GM19239 (cell line): ENCODE measurements around the gene RUNX1.
"Not testable (repeated sequence)": the region's sequence is repeated elsewhere in the genome, so short reads cannot be mapped to it uniquely, and the experiment has no call there.

Source experiments
- DNase-seq: peaks from one replicate; pipeline ENCODE4 v3.0.0; 2011; ENCODE audit warnings: low spot score; ENCODE audit not compliant: insufficient read length
- FAIRE-seq: peaks from 2 replicates; lab custom pipeline; 2011; peaks lifted over from hg19 to GRCh38; lab: Jason Lieb, UNC

The RUNX1 gene

DNA sequence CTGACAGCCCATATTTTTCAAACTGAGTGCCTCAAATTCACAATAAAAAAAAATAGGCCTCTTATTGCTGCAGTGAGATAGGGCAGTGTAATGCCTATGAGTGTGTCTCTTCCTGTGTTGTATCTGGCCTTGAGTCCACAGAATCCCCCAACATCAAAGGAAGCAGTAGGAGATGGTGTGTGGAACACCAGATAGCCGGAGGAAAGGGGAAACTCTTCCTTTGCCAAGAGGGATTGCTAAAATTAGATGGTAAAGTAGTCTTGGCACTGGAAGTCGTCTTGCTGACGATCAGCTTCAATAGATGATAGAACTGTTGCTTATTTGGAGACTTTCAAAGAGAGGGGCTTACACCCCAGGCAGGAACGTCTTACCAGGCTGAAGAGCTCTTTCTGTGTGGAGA lies 51.8 kb downstream of the RUNX1 start:
- FAIRE-seq, result no peak
- no peak for DNase-seq

DNA sequence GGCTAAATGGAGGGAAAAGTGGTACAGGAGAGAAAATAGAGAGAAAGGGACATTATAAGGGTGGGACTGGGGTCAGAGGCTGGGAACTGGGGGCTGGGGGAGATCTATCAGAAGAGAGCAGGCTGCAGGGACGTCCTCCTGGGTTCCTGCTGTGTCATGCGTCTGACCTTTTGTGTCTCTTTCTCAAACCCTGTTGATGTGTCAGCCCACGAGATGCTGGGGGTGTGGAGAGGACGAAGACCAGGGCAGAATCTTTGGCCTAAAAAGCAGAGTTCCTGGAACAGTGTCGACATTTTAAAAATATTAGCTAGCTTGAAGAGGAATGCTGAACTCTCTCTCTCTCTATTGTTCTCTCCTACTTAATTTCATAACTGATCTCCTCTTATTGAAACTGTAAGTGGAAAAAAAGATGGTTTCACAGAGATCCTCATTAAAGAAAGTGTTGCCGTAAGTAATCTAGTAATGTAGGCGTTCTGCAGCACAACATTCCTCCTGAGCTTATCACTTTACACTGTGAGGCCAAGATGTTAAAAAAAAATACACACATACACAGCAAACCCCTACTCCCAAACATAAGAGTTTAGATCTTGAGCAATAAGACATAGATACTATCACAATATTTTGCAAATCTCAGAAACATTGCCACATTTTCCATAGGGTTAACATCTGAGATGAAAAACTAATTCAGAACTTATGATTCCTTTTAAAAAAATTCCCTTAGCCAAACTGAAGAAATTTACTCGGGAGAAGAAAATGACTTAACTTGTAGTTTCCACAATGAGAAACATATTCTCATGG lies 52.6 kb downstream of the RUNX1 start:
- DNase-seq (no peak), FAIRE-seq (no peak)

DNA sequence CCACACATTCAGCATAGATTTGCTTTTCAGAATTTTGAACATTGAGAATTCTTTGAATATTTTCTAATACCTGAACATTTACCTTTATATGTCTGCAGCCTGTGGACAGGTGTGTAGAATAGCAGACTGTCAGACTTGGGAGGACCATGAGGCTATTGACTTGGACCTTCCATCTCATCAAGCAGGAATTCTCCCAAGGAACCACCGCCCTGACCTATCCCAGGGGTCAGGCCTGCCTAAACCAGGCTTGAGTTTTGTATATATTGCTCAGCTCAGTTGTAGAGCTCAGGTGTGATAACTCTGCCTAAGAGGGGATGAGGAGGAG lies 53.2 kb downstream of the RUNX1 start:
- FAIRE-seq (no peak), DNase-seq (no peak)

DNA sequence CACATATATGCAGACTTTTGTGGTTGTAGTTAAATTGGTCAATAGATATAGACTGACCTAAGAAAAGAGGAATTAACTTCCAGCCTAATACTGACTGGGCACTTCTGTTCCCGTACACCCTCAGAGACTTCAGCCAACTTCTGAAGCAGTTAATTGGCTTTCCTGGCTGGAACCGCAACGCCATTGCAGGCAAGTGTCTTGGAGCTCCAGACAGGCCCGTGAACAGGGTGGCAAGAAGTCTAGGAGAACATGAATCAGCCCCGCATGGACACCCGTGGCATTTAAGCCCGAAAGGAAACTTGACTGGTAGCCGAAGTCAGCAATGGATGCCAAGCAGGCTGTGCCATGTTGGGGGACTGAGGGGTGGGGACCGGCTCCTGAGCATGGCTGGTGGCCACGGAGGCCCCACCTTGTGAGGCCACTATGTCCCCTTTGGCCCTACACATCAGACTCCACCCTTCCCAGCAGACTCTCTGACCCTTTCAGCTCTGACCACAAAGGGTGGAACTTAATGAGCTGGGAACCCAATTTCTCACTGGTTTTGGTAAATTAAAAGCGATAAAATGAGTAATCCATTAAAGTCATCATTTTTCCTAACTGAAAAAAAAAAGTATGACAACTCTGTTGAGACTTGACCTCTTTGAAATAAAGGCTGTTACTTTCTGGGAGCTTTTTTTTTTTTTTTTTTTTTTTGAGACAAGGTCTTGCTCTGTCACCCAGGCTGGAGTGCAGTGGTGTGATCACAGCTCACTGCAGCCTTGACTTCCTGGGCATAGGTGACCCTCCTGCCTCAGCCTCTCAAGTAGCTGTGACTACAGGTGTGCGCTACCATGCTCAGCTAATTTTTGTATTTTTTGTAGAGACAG lies 54.1 kb downstream of the RUNX1 start:
- DNase-seq (no peak), FAIRE-seq (no peak)

DNA sequence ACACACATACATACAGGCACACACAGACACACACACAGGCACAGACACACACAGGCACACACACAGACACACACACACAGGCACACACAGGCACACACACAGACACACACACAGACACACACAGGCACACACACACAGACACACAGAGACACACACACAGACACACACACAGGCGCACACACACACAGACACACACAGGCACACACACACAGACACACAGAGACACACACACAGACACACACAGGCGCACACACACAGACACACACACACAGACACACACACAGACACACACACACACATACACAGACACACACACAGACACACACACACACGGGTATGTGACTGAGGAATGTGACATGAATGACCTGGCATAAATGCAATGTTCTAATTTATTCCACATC lies 55.6 kb downstream of the RUNX1 start:
- DNase-seq, FAIRE-seq: not testable (repeated sequence)

DNA sequence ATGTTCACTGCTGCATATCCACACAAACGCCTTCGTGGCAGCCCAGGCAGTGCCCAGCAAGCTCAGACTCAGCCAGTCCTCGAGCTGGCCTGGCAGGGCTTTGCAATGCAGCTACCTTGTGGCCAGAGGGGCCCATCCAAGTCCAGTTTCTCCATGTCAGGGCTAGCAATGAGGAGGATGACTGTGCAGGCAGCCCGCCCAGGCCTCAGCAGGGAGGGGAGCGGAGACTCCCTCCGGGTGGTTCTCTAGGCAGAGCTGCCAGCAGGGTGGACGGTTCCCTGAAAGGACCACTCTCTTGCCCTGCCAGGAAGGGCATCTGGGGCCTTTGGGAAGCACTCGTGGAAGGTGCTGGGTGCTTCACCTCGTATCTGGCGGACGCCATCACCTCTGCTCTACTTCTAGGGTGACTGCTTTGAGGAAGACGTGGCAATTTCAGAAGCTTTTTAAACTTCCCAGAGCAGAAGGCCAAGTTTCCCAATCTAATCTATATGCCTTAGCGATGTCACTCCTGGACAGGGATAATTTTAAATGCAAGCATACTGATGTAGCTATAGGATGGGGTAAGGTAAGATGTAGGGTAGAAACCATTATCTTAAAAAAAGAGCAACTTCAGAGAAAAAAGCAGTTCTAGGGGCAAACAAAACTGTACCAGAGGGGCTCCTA lies 56.2 kb downstream of the RUNX1 start:
- DNase-seq, result no peak
- no peak for FAIRE-seq

DNA sequence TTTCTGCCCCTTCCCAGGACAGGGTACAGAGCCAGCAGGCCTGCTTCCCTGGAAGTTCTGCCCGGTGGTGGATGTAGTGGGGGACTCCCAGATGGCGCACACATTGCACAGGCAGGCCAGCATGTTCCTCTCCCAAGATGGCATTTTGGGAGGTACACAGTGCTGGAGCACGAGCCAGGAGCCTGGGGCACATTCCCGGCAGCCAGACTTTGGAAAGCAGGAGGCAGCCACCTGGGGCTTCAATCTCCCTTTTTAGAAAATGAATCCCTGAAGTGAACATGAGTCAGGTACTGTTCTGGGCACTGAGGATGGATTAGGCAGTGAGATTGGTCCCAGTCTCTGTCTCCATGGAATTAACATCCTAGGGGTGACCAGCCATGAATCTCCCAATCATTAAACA lies 56.9 kb downstream of the RUNX1 start:
- no peak for DNase-seq
- FAIRE-seq, result no peak

DNA sequence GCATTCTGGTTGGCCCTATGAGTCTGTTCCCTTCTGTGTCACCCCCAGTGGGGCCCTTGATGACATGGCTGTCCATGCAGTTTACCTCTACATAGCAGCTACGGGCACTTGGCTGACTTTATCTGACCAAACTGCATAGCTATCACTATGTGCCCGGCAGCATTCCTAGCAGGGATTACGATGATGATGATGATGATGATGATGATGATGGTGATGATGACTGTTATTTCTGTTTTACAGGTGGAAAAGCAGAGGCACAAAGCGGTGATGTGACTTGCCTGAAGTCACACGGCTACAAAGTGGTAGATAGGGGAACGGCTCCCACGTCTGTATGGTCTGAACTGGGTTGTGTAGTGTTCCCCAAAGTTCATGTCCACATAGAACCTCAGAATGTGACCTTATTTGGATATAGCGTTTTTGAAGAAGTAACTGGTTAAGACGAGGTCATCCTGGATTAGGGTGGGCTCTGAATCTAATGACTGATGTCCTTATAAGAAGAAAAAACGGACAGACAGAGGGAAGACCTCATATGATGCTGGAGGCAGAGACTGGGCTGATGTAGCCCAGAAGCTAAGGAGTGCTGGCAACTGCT lies 57.6 kb downstream of the RUNX1 start:
- FAIRE-seq (no peak), DNase-seq (no peak)

DNA sequence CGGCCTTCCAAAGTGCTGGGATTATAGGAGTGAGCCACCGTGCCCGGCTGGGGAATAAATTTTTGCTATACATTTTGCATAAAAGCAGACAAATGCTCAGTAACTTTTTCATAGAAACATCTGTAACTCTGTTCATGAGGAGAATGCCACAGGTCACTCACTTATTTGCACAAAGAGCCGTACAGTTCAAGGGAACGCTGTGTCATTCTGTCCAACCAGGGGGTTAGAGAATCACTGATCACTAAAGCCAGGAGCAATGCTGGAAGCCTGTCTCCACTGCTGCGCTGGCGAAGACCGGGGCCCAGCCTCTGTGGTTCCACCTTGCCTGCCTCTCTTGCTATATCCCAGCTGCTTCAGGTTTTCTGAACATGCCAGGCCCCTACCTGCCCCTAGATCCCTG lies 58.3 kb downstream of the RUNX1 start:
- FAIRE-seq (no peak), DNase-seq (no peak)

DNA sequence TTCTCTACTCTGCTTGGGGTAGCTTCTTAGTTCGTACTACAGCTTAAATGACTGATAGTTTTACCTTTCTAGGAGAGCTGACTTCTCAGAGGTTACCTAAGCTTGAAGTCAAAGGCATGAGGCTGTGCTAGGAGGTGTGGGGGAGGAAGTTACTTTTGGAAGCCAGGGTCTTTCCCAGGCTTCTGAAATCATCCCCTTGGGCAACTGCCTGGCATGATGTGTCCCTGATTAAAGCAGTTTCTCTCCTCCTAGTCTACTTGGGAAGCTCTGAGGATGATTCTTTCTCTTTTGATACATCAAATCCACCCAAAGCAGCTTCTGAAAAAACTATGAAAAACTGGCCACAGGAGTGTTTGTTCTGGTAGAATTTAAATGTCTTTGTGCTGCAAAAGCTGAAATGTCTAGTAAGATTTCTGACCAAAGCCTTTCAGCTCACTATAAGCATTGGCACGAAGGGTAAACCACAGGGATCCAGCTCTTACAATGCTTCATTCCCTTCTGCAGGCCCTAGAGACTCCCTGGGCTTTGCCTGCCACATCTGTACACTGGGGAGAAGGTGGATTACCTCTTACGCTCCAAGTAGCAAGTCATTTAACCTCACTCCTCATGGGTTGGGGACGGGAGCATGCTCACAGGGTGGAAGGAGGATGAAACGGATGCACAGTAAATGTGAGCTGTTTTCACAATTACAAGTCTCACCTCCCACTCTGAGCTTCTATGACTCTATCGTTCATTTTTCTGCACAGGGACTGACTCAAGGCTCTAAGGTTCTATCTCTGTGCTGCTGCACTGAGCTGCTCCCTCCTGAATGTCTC lies 59.6 kb downstream of the RUNX1 start:
- no peak for FAIRE-seq
- no peak for DNase-seq

DNA sequence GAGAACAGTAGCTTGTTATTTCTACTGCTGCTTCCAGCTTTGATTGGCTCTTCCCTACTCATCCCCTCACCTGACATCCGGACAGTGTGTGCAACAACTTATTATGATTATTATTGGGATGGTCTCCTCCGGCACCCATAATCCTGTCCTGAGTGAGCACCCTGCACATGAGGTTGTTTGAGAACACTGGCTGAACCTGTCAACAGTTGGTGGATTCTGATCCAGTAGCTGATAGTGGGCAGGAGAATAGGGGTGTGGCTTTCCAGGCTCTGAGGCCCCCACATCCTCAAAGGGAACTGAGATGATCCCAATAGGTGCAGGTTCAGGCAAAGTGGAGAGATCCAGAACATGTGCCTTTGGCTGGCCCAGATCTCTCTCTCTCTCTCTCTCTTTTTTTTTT lies 60.5 kb downstream of the RUNX1 start:
- no peak for DNase-seq
- no peak for FAIRE-seq

DNA sequence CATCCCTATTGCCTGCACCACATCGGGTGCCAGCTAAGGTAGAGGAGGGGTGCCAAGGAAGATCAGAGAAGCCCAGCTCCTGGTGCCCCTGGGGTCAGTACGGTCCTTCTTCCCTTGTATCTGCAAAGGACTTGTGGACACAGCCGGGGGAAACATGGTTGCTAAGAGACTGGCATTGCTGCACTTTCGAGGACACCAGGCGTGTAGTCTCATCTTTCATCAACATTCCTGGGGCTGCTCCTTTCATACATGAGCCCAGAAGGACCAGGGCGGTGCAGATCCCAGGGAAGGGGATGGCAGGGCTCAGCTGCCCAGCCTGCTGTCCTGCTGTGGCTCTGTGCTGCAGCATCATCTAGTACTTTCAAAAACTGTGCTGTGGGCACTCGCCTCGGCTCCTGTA lies 61.0 kb downstream of the RUNX1 start:
- DNase-seq (no peak), FAIRE-seq (no peak)

DNA sequence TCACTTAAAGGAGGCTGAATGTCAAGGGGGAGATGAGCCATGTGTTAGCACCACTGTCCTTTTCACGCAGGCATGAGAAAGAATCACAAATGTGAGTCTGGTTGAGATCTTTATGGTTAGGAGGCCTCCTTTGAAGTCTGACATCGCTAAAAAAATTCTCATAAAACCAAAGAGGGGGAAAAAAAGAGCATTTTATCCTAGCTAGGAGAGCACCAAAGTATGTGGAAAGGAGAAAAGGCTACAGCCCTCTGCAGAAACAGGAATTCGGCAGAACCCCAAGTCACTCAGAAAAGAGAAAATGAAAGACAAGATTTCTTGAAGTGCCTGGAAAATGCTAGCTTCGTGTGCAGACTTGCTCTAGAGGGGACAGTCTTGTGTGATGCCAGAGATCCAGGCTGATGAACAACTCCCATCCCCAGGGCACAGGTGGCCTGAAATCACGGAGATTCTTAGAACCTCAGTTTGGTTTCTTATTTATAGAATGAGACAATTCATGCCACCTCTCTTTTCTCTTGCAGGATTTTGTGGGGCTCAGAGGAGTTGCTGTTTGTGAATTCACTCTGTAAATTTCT lies 61.5 kb downstream of the RUNX1 start:
- FAIRE-seq (no peak), DNase-seq (no peak)

DNA sequence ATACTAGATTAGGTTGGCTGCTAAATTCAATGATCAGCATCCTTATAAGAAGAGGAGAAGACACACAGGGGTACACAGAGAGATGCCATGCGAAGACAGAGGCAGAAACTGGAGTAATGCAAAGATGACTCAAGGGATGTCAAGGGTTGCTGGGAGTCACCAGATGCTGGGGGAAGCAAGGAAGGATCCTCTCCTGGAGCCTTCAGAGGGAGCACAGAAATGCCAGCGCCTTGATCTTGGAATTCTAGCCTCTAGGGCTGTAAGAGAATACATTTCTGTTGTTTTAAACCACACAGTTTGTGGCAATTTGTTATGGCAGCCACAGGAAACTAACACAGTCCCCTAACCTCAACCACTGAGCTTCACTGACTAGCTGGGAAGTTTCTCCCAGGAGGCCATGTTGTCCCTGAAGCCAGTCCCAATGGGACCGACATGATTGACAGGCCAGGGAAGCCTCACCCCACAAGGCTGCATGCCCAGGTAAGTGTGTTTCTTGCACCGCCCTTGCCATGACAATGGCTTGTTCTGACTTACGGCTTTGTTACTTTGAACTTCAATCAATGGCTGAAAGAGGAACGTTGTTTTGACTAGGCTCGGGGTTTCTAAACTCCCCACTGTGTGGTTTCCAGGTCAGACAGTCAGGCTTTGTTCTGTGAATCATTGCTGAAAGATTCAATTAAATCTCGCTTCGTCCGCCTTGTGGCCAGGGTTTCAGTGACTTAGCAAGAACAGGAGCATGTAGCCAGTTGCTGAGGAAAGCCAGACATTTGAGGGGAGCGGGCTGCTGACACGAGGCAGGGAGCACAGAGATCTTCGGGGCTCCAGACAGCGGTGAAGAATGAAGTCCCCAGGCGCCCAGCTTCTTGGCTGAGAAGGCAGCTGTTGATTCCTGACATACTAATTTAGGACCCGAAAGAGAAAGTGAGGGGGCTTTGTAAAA lies 62.3 kb downstream of the RUNX1 start:
- FAIRE-seq, result peak; percentile 87
- DNase-seq, result no peak

DNA sequence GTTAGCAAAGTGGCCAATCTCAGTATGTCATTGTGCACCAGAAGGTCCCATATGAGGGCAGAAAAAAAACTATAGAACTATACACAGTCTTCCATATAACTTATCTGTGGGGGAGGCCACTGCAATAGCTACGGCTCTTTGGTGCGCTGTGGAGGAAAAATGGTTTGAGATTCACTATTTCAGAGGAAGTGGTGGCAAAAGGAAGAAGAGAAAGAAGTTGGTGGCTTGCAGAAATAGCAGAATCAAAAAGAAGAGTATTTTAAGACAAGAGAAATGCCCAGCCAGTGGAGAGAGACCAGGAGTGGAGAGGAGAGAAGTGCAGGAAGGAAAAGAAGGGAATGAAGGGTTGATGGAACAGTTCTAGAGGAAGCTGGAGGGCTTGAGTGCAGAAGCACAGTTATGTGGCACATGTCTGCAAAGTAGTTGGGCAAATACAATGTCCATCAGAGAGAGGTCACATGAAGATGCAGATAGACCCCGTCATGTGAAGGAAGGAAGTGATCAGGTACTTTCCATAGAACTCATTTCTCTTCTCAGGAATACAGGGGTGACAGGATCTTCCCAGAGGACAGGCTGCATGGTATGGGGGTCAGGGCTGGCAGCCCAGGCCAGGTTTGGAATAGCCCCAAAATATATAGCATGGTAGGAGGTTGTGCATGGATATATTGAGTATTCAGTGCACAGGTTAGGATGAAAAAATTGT lies 64.6 kb downstream of the RUNX1 start:
- no peak for DNase-seq
- FAIRE-seq, result no peak

DNA sequence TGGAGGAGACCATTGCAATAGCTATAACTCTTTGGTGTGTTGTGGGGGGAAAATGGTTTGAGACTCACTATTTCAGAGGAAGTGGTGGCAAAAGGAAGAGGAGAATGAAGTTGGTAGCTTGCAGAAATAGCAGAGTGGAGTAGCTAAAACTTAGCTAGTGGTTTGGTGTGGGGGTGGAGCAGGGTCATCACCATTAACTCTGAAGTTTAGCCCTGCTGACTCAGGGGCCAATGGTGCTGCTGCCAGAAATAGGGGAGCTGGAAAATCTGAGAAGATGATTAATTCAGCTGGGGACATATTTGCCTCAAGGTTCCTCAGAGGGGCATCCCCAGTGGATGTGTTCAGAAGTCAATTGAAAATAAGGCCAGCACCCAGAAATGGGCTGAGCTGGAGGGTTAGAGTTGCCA lies 65.4 kb downstream of the RUNX1 start:
- DNase-seq, result no peak
- no peak for FAIRE-seq

DNA sequence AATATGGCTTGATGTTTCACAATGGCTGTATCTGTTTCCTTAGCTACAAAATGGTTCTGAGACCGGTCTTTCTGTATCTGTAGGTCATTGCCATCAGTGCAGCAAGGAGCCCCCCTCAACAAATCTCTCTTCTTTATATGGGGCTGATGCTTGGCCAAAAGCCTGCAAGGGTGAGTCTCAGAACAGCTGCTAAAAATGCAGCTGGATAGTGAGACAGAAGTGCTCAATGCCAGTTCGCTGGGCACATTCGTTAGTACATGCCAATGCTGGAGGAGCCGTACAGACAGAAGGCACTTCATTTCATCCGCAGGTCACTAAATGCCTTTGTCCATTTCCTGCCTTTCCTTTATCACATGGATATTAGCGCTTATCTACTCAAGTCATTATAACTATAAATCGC lies 67.3 kb downstream of the RUNX1 start:
- no peak for DNase-seq
- no peak for FAIRE-seq
